ENCODE measurements around the gene PTPRN2. TPM values are rescaled to one million over a fixed set of nuclear protein-coding genes. Genes with fewer than 3 reads are reported as not detected.

The PTPRN2 gene
- polyA plus RNA-seq, 1 of the 3 experiments (the other 2 are of a cell fraction): 4.0 TPM

- DNase-seq: no peak
- TF ChIP-seq RAD21 (IDR thresholded peaks at IDR 0.05; ENCODE audit: low read length): no peak
- no peak for TF ChIP-seq EP300 (IDR thresholded peaks at IDR 0.05; ENCODE audit: borderline replicate concordance in 1 of 2, low read depth in 1 of 2, low read length in 1 of 2)
- no peak for TF ChIP-seq CHD2 (IDR thresholded peaks at IDR 0.05; ENCODE audit: low read length, partially characterized antibody)
- TF ChIP-seq NFIC (IDR thresholded peaks at IDR 0.05; ENCODE audit: borderline replicate concordance): no peak
- TF ChIP-seq MXI1 (IDR thresholded peaks at IDR 0.05; ENCODE audit: low read depth, low read length): no peak
- TF ChIP-seq TAF1 (IDR thresholded peaks at IDR 0.05; ENCODE audit: borderline replicate concordance, low read depth, low read length): no peak
- no peak for TF ChIP-seq RFX5 (IDR thresholded peaks at IDR 0.05; ENCODE audit: low read length)
- TF ChIP-seq CTCF (IDR thresholded peaks at IDR 0.05): no peak
- TF ChIP-seq NRF1 (IDR thresholded peaks at IDR 0.05; ENCODE audit: low read depth, low read length): no peak
- no peak for TF ChIP-seq USF1 (IDR thresholded peaks at IDR 0.05; ENCODE audit: borderline replicate concordance, low read depth)
- no peak for TF ChIP-seq FOXM1 (IDR thresholded peaks at IDR 0.05; ENCODE audit: low read depth)
- TF ChIP-seq IRF3 (IDR thresholded peaks at IDR 0.05; ENCODE audit: low read depth, low read length): no peak
- no peaks in the 10 kb centered on the region for H3K9me2 ChIP-seq
- H3K27me3 ChIP-seq (ENCODE audit: insufficient read depth): no peaks in the 10 kb centered on the region
- H3K4me2 ChIP-seq: no peak overlapping the region
- H3K9ac ChIP-seq: no peak overlapping the region
- WGBS (ENCODE audit: low lambda C conversion rate): 90% methylated on average over 18 of the region's 23 CpGs
- H3K4me3 ChIP-seq (ENCODE audit: low read depth in 2 of 2, low read length in 1 of 2): no peak overlapping the region
- ChIA-PET CTCF (no interaction called here), POLR2A (no interaction called here)
- no peak overlapping the region for H2AFZ ChIP-seq (ENCODE audit: low read depth)
- no peaks in the 10 kb centered on the region for H4K20me1 ChIP-seq (ENCODE audit: insufficient read depth)
- H3K79me2 ChIP-seq (ENCODE audit: insufficient read depth): no peaks in the 10 kb centered on the region
- no peak overlapping the region for H3K27ac ChIP-seq (ENCODE audit: low read depth in 2 of 2, low read length in 1 of 2)
- H3K9me3 ChIP-seq: no peaks in the 10 kb centered on the region
- H3F3A ChIP-seq (replicated peaks; ENCODE audit: insufficient read depth): no peaks in the 10 kb centered on the region
- no peaks in the 10 kb centered on the region for H3K4me1 ChIP-seq (ENCODE audit: control insufficient read depth in 1 of 2, insufficient read depth in 2 of 2, low read depth in 1 of 2, low read length in 1 of 2)
- no peaks in the 10 kb centered on the region for H3K36me3 ChIP-seq (replicated peaks in 1 of 2; ENCODE audit: control insufficient read depth in 1 of 2, insufficient read depth in 2 of 2, low read length in 1 of 2)
Measured at GRCh38 chr7:157547611-157548010, 1040.0 kb downstream of the PTPRN2 start.

GRCh38 chr7:157547102-157547501 is 1040.5 kb downstream of the PTPRN2 start:
- H3K27me3 ChIP-seq (ENCODE audit: insufficient read depth): no peaks in the 10 kb centered on the region
- CTCF ChIA-PET: no interaction called here
- no peak overlapping the region for H3K4me2 ChIP-seq
- H3K4me1 ChIP-seq (ENCODE audit: control insufficient read depth in 1 of 2, insufficient read depth in 2 of 2, low read depth in 1 of 2, low read length in 1 of 2): no peaks in the 10 kb centered on the region
- H3K4me3 ChIP-seq (ENCODE audit: low read depth in 2 of 2, low read length in 1 of 2): no peak overlapping the region
- H3K9ac ChIP-seq: no peak overlapping the region
- H2AFZ ChIP-seq (ENCODE audit: low read depth): no peak overlapping the region
- no peaks in the 10 kb centered on the region for H3K9me3 ChIP-seq
- no peaks in the 10 kb centered on the region for H4K20me1 ChIP-seq (ENCODE audit: insufficient read depth)
- H3K9me2 ChIP-seq: no peaks in the 10 kb centered on the region
- no peaks in the 10 kb centered on the region for H3F3A ChIP-seq (replicated peaks; ENCODE audit: insufficient read depth)
- TF ChIP-seq MEF2A (IDR thresholded peaks at IDR 0.05; ENCODE audit: borderline replicate concordance, low read depth) (no peak), CTCF (IDR thresholded peaks at IDR 0.05) (no peak), IRF3 (IDR thresholded peaks at IDR 0.05; ENCODE audit: low read depth, low read length) (no peak), MAX (IDR thresholded peaks at IDR 0.05; ENCODE audit: low read depth) (no peak)
- no peaks in the 10 kb centered on the region for H3K36me3 ChIP-seq (replicated peaks in 1 of 2; ENCODE audit: control insufficient read depth in 1 of 2, insufficient read depth in 2 of 2, low read length in 1 of 2)
- 55% methylated on average over 7 of the region's 7 CpGs for WGBS (ENCODE audit: low lambda C conversion rate)
- POLR2A ChIA-PET: no interaction called here
- H3K79me2 ChIP-seq (ENCODE audit: insufficient read depth): no peaks in the 10 kb centered on the region
- no peak for DNase-seq
- H3K27ac ChIP-seq (ENCODE audit: low read depth in 2 of 2, low read length in 1 of 2): no peak overlapping the region
